CD4-positive, alpha-beta T cell treated with Interleukin-1 beta for 1 hour (primary cell): ENCODE results near the gene SLC25A48.

ENCODE experiments used
- DNase-seq, 2 donors: peaks; one replicate each; pipeline ENCODE4 v3.0.0-alpha.2; 2020 to 2022

Gene SLC25A48

DNA sequence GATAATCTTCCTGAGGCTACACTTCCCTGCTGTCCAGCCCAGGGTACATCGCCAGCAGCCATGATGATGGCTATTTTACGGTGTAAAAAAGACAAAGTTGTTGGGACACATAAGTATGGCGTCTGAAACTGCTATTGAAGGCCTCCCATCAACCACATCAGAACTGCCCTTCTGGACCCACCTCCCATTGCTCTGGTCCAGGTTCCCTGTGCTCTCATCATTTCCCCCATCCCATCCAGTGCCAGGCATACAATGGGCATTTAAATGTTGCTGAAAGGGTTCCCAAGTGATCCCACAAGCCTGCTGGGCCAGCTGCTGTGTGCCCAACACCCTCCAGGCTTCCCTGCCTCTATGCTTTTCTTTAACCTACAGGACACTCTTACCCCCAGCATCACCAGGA is 50.6 kb downstream of the SLC25A48 start:
- no peak for DNase-seq

GRCh38 chr5:135886136-135886535 is 51.7 kb downstream of the SLC25A48 start:
- no peak for DNase-seq

GRCh38 chr5:135887447-135887864 is 53.0 kb downstream of the SLC25A48 start:
- peak; percentile 58 to 69 for DNase-seq

- DNase-seq = no peak
These were observed 53.6 kb downstream of the SLC25A48 start for GRCh38 chr5:135887881-135888614.

GRCh38 chr5:135890296-135890695 is 55.8 kb downstream of the SLC25A48 start:
- DNase-seq = no peak

DNA sequence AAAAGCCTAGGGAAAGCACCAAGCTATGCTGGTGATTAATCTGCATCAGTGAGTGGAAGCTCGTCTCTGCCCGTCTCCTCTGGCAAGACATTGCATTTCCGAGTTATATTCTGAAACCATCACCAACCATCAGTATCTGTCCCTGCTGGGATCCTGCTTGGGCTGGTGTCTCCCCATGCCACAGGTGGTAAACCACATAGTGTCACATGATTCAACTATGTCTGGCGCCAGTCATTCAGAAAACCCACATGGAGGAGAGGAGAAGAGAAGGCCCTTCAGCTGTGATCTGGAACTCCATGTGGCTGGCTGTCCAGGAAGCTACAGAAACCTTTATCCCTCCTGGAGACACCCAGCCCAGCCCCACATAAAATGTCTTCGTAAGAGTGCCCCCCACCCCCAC is 56.4 kb downstream of the SLC25A48 start:
- no peak for DNase-seq

DNA sequence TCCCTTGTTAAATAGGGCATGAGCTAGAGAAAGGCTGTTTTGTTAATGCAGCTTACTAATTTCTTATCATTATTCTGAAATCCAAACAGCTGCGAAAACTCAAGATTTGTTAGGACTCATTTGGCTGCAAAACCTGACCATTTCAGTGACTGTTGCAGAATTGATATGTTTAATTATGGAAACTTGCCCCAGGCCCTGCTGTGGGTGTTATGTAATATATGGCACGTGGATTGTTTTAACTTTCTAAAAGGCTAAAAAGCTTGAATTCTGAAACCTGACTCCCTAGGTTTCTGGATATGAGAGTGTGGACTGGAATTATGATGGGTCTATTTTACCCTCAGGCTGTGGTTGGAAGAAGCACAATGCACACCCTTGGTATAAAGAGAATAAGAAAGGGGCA is 56.8 kb downstream of the SLC25A48 start:
- no peak for DNase-seq

- DNase-seq = no peak
These were observed 57.3 kb downstream of the SLC25A48 start for GRCh38 chr5:135891791-135892190.

DNA sequence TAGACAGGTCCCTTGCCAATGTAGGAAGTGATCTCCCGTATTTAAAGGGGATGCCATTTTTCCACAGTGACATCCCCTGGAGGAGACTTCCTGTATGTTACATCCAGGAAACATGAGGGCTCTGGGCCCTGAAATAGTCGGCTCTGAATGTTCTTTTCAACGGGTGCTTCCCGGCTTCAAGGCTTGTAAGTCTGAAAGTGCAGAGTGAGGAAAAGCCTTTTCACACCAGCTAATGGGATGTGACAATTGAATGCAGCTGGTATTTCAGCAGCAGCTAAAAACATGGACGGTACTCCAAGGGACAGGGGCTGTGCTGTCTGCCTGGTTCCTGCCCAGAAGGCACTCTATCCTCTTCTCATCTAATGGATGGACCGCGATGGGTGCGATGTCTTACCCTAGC is 59.8 kb downstream of the SLC25A48 start:
- no peak for DNase-seq

DNA sequence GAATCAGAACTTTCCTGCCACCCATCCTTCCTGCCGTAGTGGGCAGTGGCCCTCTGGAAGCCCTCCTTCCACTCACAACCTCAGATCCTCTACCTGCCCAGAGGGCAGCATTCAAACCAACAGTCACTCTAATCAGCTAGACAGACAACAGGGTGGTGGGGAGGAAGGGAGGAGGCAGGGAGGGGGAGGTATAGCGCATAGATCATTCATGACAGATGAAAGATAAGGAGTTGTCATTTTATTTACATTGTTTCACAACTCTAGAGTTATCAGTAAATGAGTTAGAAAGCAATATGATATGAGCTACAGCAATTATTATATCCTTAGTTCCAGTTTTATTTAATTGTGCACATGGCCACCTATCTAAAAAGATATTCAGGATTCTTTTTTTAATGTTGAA is 60.3 kb downstream of the SLC25A48 start:
- DNase-seq = no peak

DNA sequence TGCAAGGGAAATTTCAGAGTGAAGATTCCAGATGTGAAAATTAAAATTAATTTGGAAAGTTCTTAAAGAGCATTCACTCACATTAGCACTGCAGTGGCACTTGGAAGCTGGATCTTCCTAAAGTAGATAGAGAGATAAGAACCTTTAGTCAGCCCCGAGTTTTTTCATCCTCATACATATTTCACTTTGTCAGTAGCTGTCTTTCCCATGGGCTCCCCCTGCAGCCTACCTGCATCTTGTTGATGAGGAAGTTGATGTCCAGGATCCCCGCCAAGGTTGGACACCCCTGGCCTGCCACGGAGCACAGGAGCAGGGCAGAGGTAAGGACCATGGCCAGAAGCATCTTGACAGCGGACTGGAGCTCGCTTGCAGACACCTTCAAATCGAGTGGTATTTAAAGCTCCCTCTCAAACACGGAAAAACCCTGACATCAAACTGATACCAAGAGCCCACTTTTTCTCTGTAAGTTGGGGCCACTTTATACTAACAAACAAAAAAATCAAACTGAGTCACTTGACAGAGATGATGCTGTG is 61.1 kb downstream of the SLC25A48 start, which contains the start of gene IL9:
IL9 (minus strand) TSS at position 368 of the 533 bp plus-strand sequence; CDS start at position 343, 25 bp downstream.
- DNase-seq = no peak

- DNase-seq = no peak
These were observed 64.2 kb downstream of the SLC25A48 start for GRCh38 chr5:135898651-135899050.

DNA sequence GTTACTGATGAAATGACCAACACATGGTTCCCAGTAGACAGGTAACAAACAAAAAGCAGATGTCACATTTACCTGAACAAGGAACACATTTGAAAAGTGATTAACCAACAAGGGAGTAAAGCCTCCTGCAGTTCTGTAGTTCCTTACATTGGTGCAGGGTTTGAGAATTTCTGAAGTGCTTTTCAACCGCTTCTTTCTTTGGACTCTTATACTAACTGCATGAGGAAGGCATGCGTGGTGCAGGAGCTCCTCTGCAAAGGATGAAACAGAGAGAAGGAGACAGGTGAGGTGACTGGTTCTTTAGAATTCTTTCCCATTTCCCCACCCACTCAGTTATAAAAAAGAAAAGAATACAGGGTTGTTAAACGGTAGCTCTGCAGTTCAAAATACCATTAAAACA is 65.8 kb downstream of the SLC25A48 start:
- DNase-seq = no peak

- DNase-seq = no peak
These were observed 67.2 kb downstream of the SLC25A48 start for GRCh38 chr5:135901633-135902032.

DNA sequence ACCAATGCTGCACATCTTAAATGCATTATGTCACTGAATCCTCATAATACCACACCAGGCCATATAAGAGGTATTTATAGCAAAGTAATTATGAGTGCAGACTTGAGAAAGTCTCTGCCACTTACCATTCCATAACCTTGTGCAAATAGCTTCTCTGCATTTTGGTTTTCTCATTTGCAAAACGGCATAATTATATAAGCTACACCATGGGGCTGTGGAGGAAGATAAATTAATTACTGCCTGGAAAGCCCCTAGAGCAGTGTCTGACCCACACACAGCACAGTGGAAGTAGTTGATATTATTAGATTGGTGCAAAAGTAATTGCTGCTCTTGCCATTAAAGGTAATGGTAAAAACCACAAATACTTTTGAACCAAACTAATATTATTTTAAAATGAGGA is 70.7 kb downstream of the SLC25A48 start:
- DNase-seq = no peak

DNA sequence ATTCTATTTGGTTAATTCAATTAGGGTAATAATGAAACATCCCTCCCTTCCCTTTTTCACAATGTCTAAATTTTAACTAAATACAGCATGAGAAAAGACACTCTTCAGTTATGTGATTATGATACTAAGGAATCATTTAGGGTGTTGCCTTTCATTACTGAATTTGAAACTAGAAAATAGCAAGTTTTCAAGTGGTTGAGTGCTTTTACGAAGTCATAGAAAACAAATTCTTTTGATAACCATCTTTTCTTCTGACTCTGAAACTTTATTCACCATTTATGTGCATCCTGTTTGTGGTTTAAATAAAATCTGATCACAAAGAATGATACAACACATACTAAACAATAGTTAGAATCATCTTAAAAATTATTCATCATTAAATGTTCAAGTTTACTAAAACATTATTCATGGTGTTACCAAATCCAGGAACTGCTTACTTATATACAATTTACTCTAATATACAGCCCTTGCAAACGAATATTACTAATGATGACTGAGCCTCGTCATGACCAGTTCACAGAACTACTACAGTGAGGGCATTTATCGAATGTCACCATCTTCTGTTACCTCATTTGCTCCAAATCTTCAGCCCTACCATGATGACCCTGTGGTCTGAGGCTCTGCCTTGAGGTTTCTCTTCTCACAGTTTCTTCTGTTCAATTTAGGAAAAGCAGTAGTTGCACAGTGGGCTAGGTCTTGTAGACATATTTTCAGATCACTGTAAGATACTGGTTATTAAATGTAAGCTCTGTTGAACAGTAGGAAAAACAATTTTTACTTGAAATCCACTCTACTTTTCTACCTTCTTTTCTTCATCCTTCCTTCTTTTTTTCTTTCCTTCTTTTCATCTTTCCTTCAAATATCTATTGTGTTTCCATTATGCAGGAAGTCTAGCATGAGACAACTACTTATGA is 79.5 kb downstream of the SLC25A48 start:
- DNase-seq = no peak

- no peak for DNase-seq
These were observed 81.1 kb downstream of the SLC25A48 start for GRCh38 chr5:135915466-135916001.

DNA sequence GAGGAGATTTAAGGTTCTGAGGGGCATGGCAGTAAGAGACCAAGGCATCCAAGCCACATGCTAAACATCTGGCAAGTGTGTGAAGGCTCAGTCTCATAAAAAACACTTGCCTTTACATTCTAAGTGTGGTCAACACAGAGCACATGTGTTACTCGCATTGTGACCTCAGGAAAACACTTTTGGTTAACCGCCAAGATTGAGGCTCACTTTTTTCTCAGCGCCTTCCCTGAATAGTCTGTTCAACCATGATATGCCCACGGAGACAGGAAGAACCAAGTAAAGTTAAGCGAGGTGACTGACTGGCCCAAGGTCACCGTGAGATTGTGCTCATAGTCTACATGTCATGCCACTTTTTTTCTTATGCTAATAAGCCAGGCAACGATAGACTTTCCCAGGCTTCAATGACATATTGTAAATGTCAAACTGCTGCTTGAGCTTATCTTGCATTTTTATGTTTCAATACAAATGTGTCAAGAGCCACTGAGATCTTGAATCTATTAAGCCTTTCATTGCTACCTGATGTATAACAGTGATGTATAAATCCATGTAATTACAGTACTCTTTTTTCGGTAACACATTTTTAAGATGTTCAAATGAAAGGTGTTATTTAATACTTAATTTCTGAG is 82.3 kb downstream of the SLC25A48 start:
- DNase-seq = no peak

GRCh38 chr5:135920199-135920598 is 85.7 kb downstream of the SLC25A48 start:
- no peak for DNase-seq

- no peak for DNase-seq
These were observed 86.9 kb downstream of the SLC25A48 start for GRCh38 chr5:135921388-135921787.

GRCh38 chr5:135930029-135930948 is 95.8 kb downstream of the SLC25A48 start:
- DNase-seq = no peak

- no peak for DNase-seq
These were observed 96.5 kb downstream of the SLC25A48 start for GRCh38 chr5:135930949-135931295.
